Aorta (tissue), 5 donors: ENCODE data around the gene SVBP. TPM values are rescaled to one million over a fixed set of nuclear protein-coding genes. Genes with fewer than 3 reads are reported as not detected.

ENCODE experiments used
- ATAC-seq: fragments of 200-7000 bp; cut with Tn5 transposase; one replicate; pipeline ENCODE4 v1.9.1; 2022; ENCODE audit warnings: moderate library complexity; ENCODE audit not compliant: low FRiP score
- DNase-seq, 2 donors: peaks; one replicate each; pipeline ENCODE4 v3.0.0-alpha.2; 2020
- H3K27ac ChIP-seq, 2 donors: one replicate each; pipeline ENCODE4 v1.5.1; 2013; ENCODE audit warnings: low read length in 2 of 2, mild to moderate bottlenecking in 2 of 2, moderate library complexity in 2 of 2, control low read depth in 1 of 2, inconsistent platforms in 1 of 2, low read depth in 1 of 2
- H3K27me3 ChIP-seq, 2 donors: one replicate each; pipeline ENCODE4 v1.6.1; 2013; ENCODE audit warnings: control low read depth in 1 of 2, low read length in 1 of 2, mild to moderate bottlenecking in 1 of 2, moderate library complexity in 1 of 2; ENCODE audit not compliant: insufficient read depth in 2 of 2, control insufficient read depth in 1 of 2
- H3K36me3 ChIP-seq, 2 donors: one replicate each; pipeline ENCODE4 v1.6.1; 2013; ENCODE audit warnings: control low read depth in 1 of 2, low read length in 1 of 2, mild to moderate bottlenecking in 1 of 2; ENCODE audit not compliant: insufficient read depth in 2 of 2, control insufficient read depth in 1 of 2
- H3K4me1 ChIP-seq, 2 donors: one replicate each; pipeline ENCODE4 v1.6.1; 2013; ENCODE audit warnings: low read length in 2 of 2, control low read depth in 1 of 2, mild to moderate bottlenecking in 1 of 2, moderate library complexity in 1 of 2; ENCODE audit not compliant: insufficient read depth in 2 of 2, control insufficient read depth in 1 of 2
- H3K4me3 ChIP-seq, 2 donors: one replicate each; pipeline ENCODE4 v1.5.1; 2013; ENCODE audit warnings: low read length in 2 of 2, control low read depth in 1 of 2, mild to moderate bottlenecking in 1 of 2
- H3K9me3 ChIP-seq: one replicate; pipeline ENCODE4 v1.6.1; 2013; ENCODE audit warnings: mild to moderate bottlenecking, low read length; ENCODE audit not compliant: control insufficient read depth
- WGBS, 2 donors: extraction: QIAGEN DNeasy Blood & Tissue Kit; methylation state at CpG; one replicate each; pipeline ENCODE4 v1.1.7; 2013; 5-methylcytosine and 5-hydroxymethylcytosine counted together
- intact Hi-C, 2 donors: fragments of 100-400 bp; cut with DNase I; formaldehyde crosslinking; loops; one replicate each; pipeline versions ENCODE4 v1.14.2 to v1.15.0; 2022
- polyA plus RNA-seq, 2 donors: library from polyadenylated mRNA; stranded (reverse); fragments of 200-250 nt; gene quantifications; one replicate each; pipeline ENCODE4 v1.2.3, GENCODE V29; 2013
- total RNA-seq, 2 donors: library from RNA; stranded (reverse); fragmentation: NEBNext Ultra II Directional; extraction: Animal tissue kit (Norgen Biotek cat#: 25700); gene quantifications; one replicate each; pipeline ENCODE4 v1.2.1, GENCODE V29; 2021
- donor health status: healthy with polysubstance abuse.
- donor health status: Bipolar disorder and iron deficiency.
- donor health status: DM: no; HTN: no; CAD: no.
- donor health status: DM: no; HTN: no; CAD: no.
- donor health status: DM: yes; HTN: yes; CAD: no.

The SVBP gene
- total and polyA plus RNA-seq, 4 donors, result 15.9 to 37.8 (median 27.1) TPM

GRCh38 chr1:42834803-42835202 is 17.6 kb upstream of the SVBP start:
- intact Hi-C loops, result no loop called here
- no peak for DNase-seq
- WGBS, 2 donors, result 86 to 91% methylated on average over 5 of the region's 5 CpGs
- no peak for ATAC-seq
- Histone ChIP-seq H3K27ac (no peak overlapping the region), H3K27me3 (no peaks in the 10 kb centered on the region), H3K4me1 (no peaks in the 10 kb centered on the region), H3K9me3 (no peaks in the 10 kb centered on the region), H3K36me3 (peaks cover 0 to 3% of the 10 kb centered on the region in 2 donors), H3K4me3 (no peak overlapping the region)

- Histone ChIP-seq H3K27ac (no peak overlapping the region), H3K4me1 (no peaks in the 10 kb centered on the region), H3K4me3 (no peak overlapping the region), H3K27me3 (no peaks in the 10 kb centered on the region), H3K36me3 (peaks cover 0 to 3% of the 10 kb centered on the region in 2 donors), H3K9me3 (no peaks in the 10 kb centered on the region)
- no peak for DNase-seq
- no peak for ATAC-seq
- intact Hi-C loops, result no loop called here
- WGBS, 2 donors, result 92 to 94% methylated on average over 4 of the region's 4 CpGs
These were observed 16.8 kb upstream of the SVBP start for GRCh38 chr1:42833981-42834380.

GRCh38 chr1:42832641-42833240 is 15.5 kb upstream of the SVBP start:
- H3K4me1 ChIP-seq, result no peaks in the 10 kb centered on the region
- 89 to 92% methylated on average over 3 of the region's 3 CpGs for WGBS, 2 donors
- intact Hi-C loops, result no loop called here
- DNase-seq (no peak), ATAC-seq (no peak)
- H3K4me3 ChIP-seq, result no peak overlapping the region
- H3K27me3 ChIP-seq, result no peaks in the 10 kb centered on the region
- H3K9me3 ChIP-seq, result no peaks in the 10 kb centered on the region
- H3K27ac ChIP-seq, result no peak overlapping the region
- H3K36me3 ChIP-seq, result peaks cover 0 to 3% of the 10 kb centered on the region in 2 donors

GRCh38 chr1:42831273-42831672 is 14.1 kb upstream of the SVBP start:
- no peaks in the 10 kb centered on the region for H3K27me3 ChIP-seq
- no peak overlapping the region for H3K4me3 ChIP-seq
- ATAC-seq (no peak), DNase-seq (no peak)
- intact Hi-C loops, result no loop called here
- peaks cover 0 to 3% of the 10 kb centered on the region in 2 donors for H3K36me3 ChIP-seq
- no peak overlapping the region for H3K27ac ChIP-seq
- H3K4me1 ChIP-seq, result no peaks in the 10 kb centered on the region
- H3K9me3 ChIP-seq, result no peaks in the 10 kb centered on the region

GRCh38 chr1:42830631-42831030 is 13.4 kb upstream of the SVBP start:
- ATAC-seq (no peak), DNase-seq (no peak)
- peaks cover 0 to 3% of the 10 kb centered on the region in 2 donors for H3K36me3 ChIP-seq
- H3K27me3 ChIP-seq, result no peaks in the 10 kb centered on the region
- 87 to 89% methylated on average over 17 of the region's 17 CpGs for WGBS, 2 donors
- intact Hi-C loops, result no loop called here
- H3K27ac ChIP-seq, result no peak overlapping the region
- H3K4me3 ChIP-seq, result no peak overlapping the region
- H3K9me3 ChIP-seq, result no peaks in the 10 kb centered on the region
- H3K4me1 ChIP-seq, result no peaks in the 10 kb centered on the region

- intact Hi-C loops, result no loop called here
- Histone ChIP-seq H3K36me3 (no peaks in the 10 kb centered on the region), H3K27ac (no peak overlapping the region), H3K9me3 (no peaks in the 10 kb centered on the region), H3K4me3 (no peak overlapping the region), H3K4me1 (no peaks in the 10 kb centered on the region), H3K27me3 (no peaks in the 10 kb centered on the region)
- no peak for DNase-seq
- 79 to 82% methylated on average over 10 of the region's 10 CpGs for WGBS, 2 donors
- no peak for ATAC-seq
These were observed 8.0 kb upstream of the SVBP start for GRCh38 chr1:42825036-42825851.

- DNase-seq (no peak), ATAC-seq (no peak)
- no peaks in the 10 kb centered on the region for H3K4me1 ChIP-seq
- no peak overlapping the region for H3K27ac ChIP-seq
- 95 to 96% methylated on average over 4 of the region's 4 CpGs for WGBS, 2 donors
- no peaks in the 10 kb centered on the region for H3K27me3 ChIP-seq
- H3K4me3 ChIP-seq, result no peak overlapping the region
- intact Hi-C loops, result no loop called here
- H3K9me3 ChIP-seq, result no peaks in the 10 kb centered on the region
- H3K36me3 ChIP-seq, result no peaks in the 10 kb centered on the region
These were observed 7.4 kb upstream of the SVBP start for GRCh38 chr1:42824481-42825035.

GRCh38 chr1:42822800-42823392 is 5.7 kb upstream of the SVBP start:
- no peaks in the 10 kb centered on the region for H3K9me3 ChIP-seq
- intact Hi-C loops, result no loop called here
- 59 to 63% methylated on average over 2 of the region's 2 CpGs for WGBS, 2 donors
- H3K4me1 ChIP-seq, result no peaks in the 10 kb centered on the region
- H3K27ac ChIP-seq, result no peak overlapping the region
- no peak for ATAC-seq
- no peaks in the 10 kb centered on the region for H3K27me3 ChIP-seq
- no peak for DNase-seq
- no peak overlapping the region for H3K4me3 ChIP-seq
- H3K36me3 ChIP-seq, result no peaks in the 10 kb centered on the region
